HepG2 (cell line): Measurements from ENCODE around the gene ZNF48. TPM values are rescaled to one million over a fixed set of nuclear protein-coding genes. Genes with fewer than 3 reads are reported as not detected.

Experiments used
- AKAP8 ChIP-seq: sonication (generic); formaldehyde crosslinking; IDR thresholded peaks from 2 replicates; pipeline ENCODE4 v1.5.1; 2020; ENCODE audit warnings: mild to moderate bottlenecking, missing genetic modification reagents
- ARHGAP35 ChIP-seq: sonication (generic); formaldehyde crosslinking; IDR thresholded peaks from 2 replicates; pipeline ENCODE4 v1.9.0; 2022; ENCODE audit warnings: mild to moderate bottlenecking, inconsistent platforms, moderate library complexity, missing genetic modification reagents, borderline replicate concordance
- ATF1 ChIP-seq: IDR thresholded peaks from 2 replicates; pipeline ENCODE4 v1.6.1; 2016; ENCODE audit warnings: mild to moderate bottlenecking, control low read depth
- BCLAF1 ChIP-seq: fragments of 450-650 bp; IDR thresholded peaks from 2 replicates; pipeline ENCODE4 v1.6.1; 2017; ENCODE audit warnings: mild to moderate bottlenecking
- CHCHD3 ChIP-seq: sonication (generic); formaldehyde crosslinking; IDR thresholded peaks from 2 replicates; pipeline ENCODE4 v1.8.0; 2022; ENCODE audit warnings: mild to moderate bottlenecking, missing genetic modification reagents, moderate library complexity
- DMAP1 ChIP-seq: IDR thresholded peaks from 2 replicates; pipeline ENCODE4 v1.6.1; 2016
- GATA4 ChIP-seq: sonication (generic); IDR thresholded peaks from 2 replicates; pipeline ENCODE4 v1.6.1; 2016; ENCODE audit warnings: antibody characterized with exemption, low read depth, borderline replicate concordance
- GPBP1L1 ChIP-seq: sonication (generic); formaldehyde crosslinking; IDR thresholded peaks from 2 replicates; pipeline ENCODE4 v1.5.0; 2020; ENCODE audit warnings: mild to moderate bottlenecking, missing genetic modification reagents
- HES4 ChIP-seq: sonication (generic); formaldehyde crosslinking; IDR thresholded peaks from 2 replicates; pipeline ENCODE4 v1.9.0; 2021; ENCODE audit warnings: mild to moderate bottlenecking, missing genetic modification reagents, borderline replicate concordance
- JUND ChIP-seq: sonication (generic); formaldehyde crosslinking; IDR thresholded peaks from 2 replicates; pipeline ENCODE4 v1.8.0; 2022; ENCODE audit warnings: mild to moderate bottlenecking, missing genetic modification reagents
- MXI1 ChIP-seq: IDR thresholded peaks from 3 replicates; pipeline ENCODE4 v1.6.1; 2012; ENCODE audit warnings: low read depth, low read length, inconsistent platforms, borderline replicate concordance
- MZF1 ChIP-seq: sonication (generic); formaldehyde crosslinking; IDR thresholded peaks from 2 replicates; pipeline ENCODE4 v1.8.1; 2023; ENCODE audit warnings: mild to moderate bottlenecking, missing genetic modification reagents, borderline replicate concordance
- NFKBIZ ChIP-seq: IDR thresholded peaks from 2 replicates; pipeline ENCODE4 v1.6.1; 2018; ENCODE audit warnings: missing genetic modification reagents, missing compliant biosample characterization
- SRSF1 ChIP-seq: fragments of 200-400 bp; formaldehyde crosslinking; optimal IDR thresholded peaks from 2 replicates; pipeline ENCODE3; 2017; ENCODE audit warnings: mild to moderate bottlenecking, low read depth, low read length, moderate library complexity
- TEF ChIP-seq: sonication (generic); formaldehyde crosslinking; IDR thresholded peaks from 2 replicates; pipeline ENCODE4 v1.5.0; 2020; ENCODE audit warnings: missing genetic modification reagents
- YEATS4 ChIP-seq: sonication (generic); formaldehyde crosslinking; IDR thresholded peaks from 2 replicates; pipeline ENCODE4 v1.4.0; 2020; ENCODE audit warnings: missing genetic modification reagents, borderline replicate concordance
- ZBTB46 ChIP-seq: sonication (generic); formaldehyde crosslinking; IDR thresholded peaks from 2 replicates; pipeline ENCODE4 v1.4.0; 2020; ENCODE audit warnings: mild to moderate bottlenecking, missing genetic modification reagents, borderline replicate concordance
- ZFP36L2 ChIP-seq: sonication (generic); formaldehyde crosslinking; IDR thresholded peaks from 2 replicates; pipeline ENCODE4 v1.4.0; 2020; ENCODE audit warnings: missing genetic modification reagents
- ZNF101 ChIP-seq: sonication (generic); formaldehyde crosslinking; IDR thresholded peaks from 2 replicates; pipeline ENCODE4 v1.4.0; 2020; ENCODE audit warnings: mild to moderate bottlenecking, low read depth, missing genetic modification reagents, borderline replicate concordance
- ZNF253 ChIP-seq: sonication (generic); formaldehyde crosslinking; IDR thresholded peaks from 2 replicates; pipeline ENCODE4 v1.8.0; 2022; ENCODE audit warnings: mild to moderate bottlenecking, missing genetic modification reagents, borderline replicate concordance
- ZNF33A ChIP-seq: sonication (generic); formaldehyde crosslinking; IDR thresholded peaks from 2 replicates; pipeline ENCODE4 v1.5.1; 2020; ENCODE audit warnings: missing genetic modification reagents, mild to moderate bottlenecking, moderate library complexity, borderline replicate concordance
- ZNF431 ChIP-seq: sonication (generic); formaldehyde crosslinking; IDR thresholded peaks from 2 replicates; pipeline ENCODE4 v1.9.0; 2022; ENCODE audit warnings: missing genetic modification reagents, low read depth, mild to moderate bottlenecking, borderline replicate concordance
- ZNF782 ChIP-seq: sonication (generic); formaldehyde crosslinking; IDR thresholded peaks from 2 replicates; pipeline ENCODE4 v1.4.0; 2020; ENCODE audit warnings: missing genetic modification reagents, mild to moderate bottlenecking, borderline replicate concordance
- ZNF879 ChIP-seq: sonication (generic); formaldehyde crosslinking; IDR thresholded peaks from 2 replicates; pipeline ENCODE4 v1.8.1; 2023; ENCODE audit warnings: missing genetic modification reagents
- polyA plus RNA-seq, 8 experiments: library from polyadenylated mRNA; depleted of rRNA in 3 of 8; stranded (reverse) in 7 of 8; unstranded in 1 of 8; fragments of >200 nt; fragmentation: Illumina TruSeq in 4 of 8; extraction: Trizol in 4 of 8; gene quantifications; 2 replicates each; pipeline versions ENCODE4 v1.2.1 to v1.2.3, GENCODE V29; 2011 to 2016; ENCODE audit warnings: low read depth in 4 of 8, missing spikeins in 1 of 8, mixed read lengths in 1 of 8; ENCODE audit not compliant: insufficient read depth in 1 of 8
- total RNA-seq, 5 experiments: library from RNA; depleted of rRNA; stranded (reverse); fragments of >200 nt; fragmentation: Illumina TruSeq; extraction: Trizol; gene quantifications; 2 replicates each; pipeline ENCODE4 v1.2.3, GENCODE V29; 2016; ENCODE audit warnings: low read depth in 1 of 5

The ZNF48 gene
- total and polyA plus RNA-seq, 2 of the 13 experiments (the other 11 are each of a cell fraction or from before 2014, with no cell fraction given): 9.9 to 12.3 TPM

GRCh38 chr16:30429678-30430427, 34.6 kb downstream of the ZNF48 start, which contains the start of gene DCTPP1 (continued):
- TF ChIP-seq ZFP36L2 (CRISPR knock-in tag): no peak; the same call in 1 of the 2 replicates
- no peak for TF ChIP-seq GPBP1L1 (CRISPR knock-in tag)
- TF ChIP-seq CHCHD3: no peak; the same call in none of the 2 replicates
- peak; percentile 54; the same call in 1 of the 2 replicates for TF ChIP-seq NFKBIZ (CRISPR knock-in tag)
- no peak for TF ChIP-seq BCLAF1
- no peak for TF ChIP-seq TEF (CRISPR knock-in tag)
- TF ChIP-seq ZNF33A: no peak; the same call in 1 of the 2 replicates
- TF ChIP-seq ZNF101 (CRISPR knock-in tag): no peak
- no peak for TF ChIP-seq ZNF431 (CRISPR knock-in tag)
- TF ChIP-seq MXI1: peak; percentile 85; the same call in 1 of the 3 replicates
- TF ChIP-seq YEATS4 (CRISPR knock-in tag): peak; percentile 91
- TF ChIP-seq SRSF1: no peak
- no peak for TF ChIP-seq ZNF879 (CRISPR knock-in tag)
- peak; percentile 33; the same call in 1 of the 2 replicates for TF ChIP-seq AKAP8
- TF ChIP-seq ZNF782 (CRISPR knock-in tag): peak; percentile 91
- TF ChIP-seq GATA4: no peak
- TF ChIP-seq DMAP1 (CRISPR knock-in tag): peak; percentile 76
- peak; percentile 92; the same call in 1 of the 2 replicates for TF ChIP-seq ZBTB46 (CRISPR knock-in tag)
- TF ChIP-seq HES4 (CRISPR knock-in tag): peak; percentile 82; the same call in 1 of the 2 replicates
- no peak for TF ChIP-seq ZNF253 (CRISPR knock-in tag)
- no peak for TF ChIP-seq MZF1
- peak; percentile 75 for TF ChIP-seq ATF1 (CRISPR knock-in tag)
- no peak; the same call in 1 of the 2 replicates for TF ChIP-seq JUND (CRISPR knock-in tag)
- no peak; the same call in none of the 2 replicates for TF ChIP-seq ARHGAP35 (CRISPR knock-in tag)
